IPS DF 6.9 (cell line): ENCODE data around the gene CTNNA3.

Experiments used
- DNase-seq: peaks from one replicate; pipeline ENCODE4 v3.0.0-alpha.2; 2013; ENCODE audit warnings: low read depth, low spot score
- H3K27ac ChIP-seq: one replicate; pipeline ENCODE4 v1.5.1; 2013; ENCODE audit warnings: low read length, control low read depth
- H3K27me3 ChIP-seq: 2 replicates; pipeline ENCODE4 v1.6.1; 2013; ENCODE audit warnings: mild to moderate bottlenecking, low read length; ENCODE audit not compliant: control insufficient read depth, insufficient read depth
- H3K36me3 ChIP-seq: 2 replicates; pipeline ENCODE4 v1.6.1; 2013; ENCODE audit warnings: low read length; ENCODE audit not compliant: control insufficient read depth, insufficient read depth
- H3K4me1 ChIP-seq: 2 replicates; pipeline ENCODE4 v1.6.1; 2013; ENCODE audit warnings: low read length; ENCODE audit not compliant: control insufficient read depth, insufficient read depth
- H3K4me3 ChIP-seq: 2 replicates; pipeline ENCODE4 v1.5.1; 2013; ENCODE audit warnings: mild to moderate bottlenecking, low read length
- H3K9me3 ChIP-seq: 2 replicates; pipeline ENCODE4 v1.6.1; 2013; ENCODE audit warnings: low read length, inconsistent platforms; ENCODE audit not compliant: control insufficient read depth, insufficient read depth
- WGBS: extraction: QIAGEN DNeasy Blood & Tissue Kit; methylation state at CpG from one replicate; pipeline ENCODE4 v1.1.7; 2013; ENCODE audit warnings: mixed read lengths, missing lambda C conversion rate; ENCODE audit not compliant: insufficient read length, insufficient coverage; 5-methylcytosine and 5-hydroxymethylcytosine counted together

Gene CTNNA3

DNA sequence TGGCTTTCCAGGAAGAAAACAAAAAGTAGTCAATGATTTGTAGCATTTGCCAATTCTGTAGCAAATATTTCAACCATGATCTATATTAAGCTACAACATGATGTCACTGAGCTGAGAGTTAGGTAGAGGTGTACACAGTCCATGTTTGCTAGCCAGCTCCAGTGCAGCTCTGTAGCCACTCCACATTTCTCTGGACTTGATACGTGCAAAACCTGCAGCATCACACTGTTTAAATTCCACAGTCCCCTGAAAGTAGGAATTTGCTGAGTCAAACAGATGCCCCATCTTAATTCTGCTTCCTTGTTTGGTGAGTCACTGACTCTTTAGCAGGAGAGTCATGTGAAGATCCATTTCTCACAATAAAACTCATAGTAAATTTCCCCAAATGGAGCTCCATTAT is 859.9 kb downstream of the CTNNA3 start:
- no peak for DNase-seq
- WGBS = no CpG with 5 or more reads among the region's 1 CpG
- H3K27ac ChIP-seq = no peak overlapping the region

GRCh38 chr10:66835400-66835799 is 860.6 kb downstream of the CTNNA3 start:
- Histone ChIP-seq H3K4me3 (no peak overlapping the region), H3K4me1 (no peaks in the 10 kb centered on the region), H3K27ac (no peak overlapping the region), H3K36me3 (no peaks in the 10 kb centered on the region), H3K9me3 (no peaks in the 10 kb centered on the region), H3K27me3 (no peaks in the 10 kb centered on the region)
- no peak for DNase-seq

More for the DNA sequence above, 859.9 kb downstream of the CTNNA3 start:
- H3K9me3 ChIP-seq = no peaks in the 10 kb centered on the region
- H3K36me3 ChIP-seq = no peaks in the 10 kb centered on the region
- H3K4me3 ChIP-seq = no peak overlapping the region
- H3K27me3 ChIP-seq = no peaks in the 10 kb centered on the region
- H3K4me1 ChIP-seq = no peaks in the 10 kb centered on the region

DNA sequence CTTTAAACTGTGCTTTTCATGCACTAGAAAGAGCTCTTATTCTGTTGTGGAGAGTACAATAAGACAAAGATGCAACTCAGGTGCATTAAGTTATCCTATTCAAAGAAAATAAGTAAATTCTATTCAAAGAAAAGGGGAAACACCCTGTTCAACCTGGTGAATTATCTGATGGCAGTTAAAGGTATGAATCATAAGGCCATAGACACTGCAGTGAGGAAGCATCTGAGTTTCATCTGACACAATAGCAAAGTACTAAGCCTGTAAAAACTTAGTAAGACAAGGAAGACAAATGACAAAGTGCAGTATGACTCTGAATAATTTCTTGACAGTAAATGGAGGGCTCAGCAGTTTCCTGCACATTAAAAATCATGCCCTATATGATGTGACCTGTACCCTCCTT is 861.2 kb downstream of the CTNNA3 start:
- Histone ChIP-seq H3K27ac (no peak overlapping the region), H3K4me3 (no peak overlapping the region), H3K9me3 (no peaks in the 10 kb centered on the region), H3K36me3 (no peaks in the 10 kb centered on the region), H3K27me3 (no peaks in the 10 kb centered on the region), H3K4me1 (no peaks in the 10 kb centered on the region)
- no peak for DNase-seq

GRCh38 chr10:66833861-66834260 is 862.1 kb downstream of the CTNNA3 start:
- no peaks in the 10 kb centered on the region for H3K27me3 ChIP-seq
- H3K4me1 ChIP-seq = no peaks in the 10 kb centered on the region
- no peaks in the 10 kb centered on the region for H3K9me3 ChIP-seq
- no peaks in the 10 kb centered on the region for H3K36me3 ChIP-seq
- no peak for DNase-seq
- no peak overlapping the region for H3K27ac ChIP-seq
- H3K4me3 ChIP-seq = no peak overlapping the region
- no CpG with 5 or more reads among the region's 1 CpG for WGBS

DNA sequence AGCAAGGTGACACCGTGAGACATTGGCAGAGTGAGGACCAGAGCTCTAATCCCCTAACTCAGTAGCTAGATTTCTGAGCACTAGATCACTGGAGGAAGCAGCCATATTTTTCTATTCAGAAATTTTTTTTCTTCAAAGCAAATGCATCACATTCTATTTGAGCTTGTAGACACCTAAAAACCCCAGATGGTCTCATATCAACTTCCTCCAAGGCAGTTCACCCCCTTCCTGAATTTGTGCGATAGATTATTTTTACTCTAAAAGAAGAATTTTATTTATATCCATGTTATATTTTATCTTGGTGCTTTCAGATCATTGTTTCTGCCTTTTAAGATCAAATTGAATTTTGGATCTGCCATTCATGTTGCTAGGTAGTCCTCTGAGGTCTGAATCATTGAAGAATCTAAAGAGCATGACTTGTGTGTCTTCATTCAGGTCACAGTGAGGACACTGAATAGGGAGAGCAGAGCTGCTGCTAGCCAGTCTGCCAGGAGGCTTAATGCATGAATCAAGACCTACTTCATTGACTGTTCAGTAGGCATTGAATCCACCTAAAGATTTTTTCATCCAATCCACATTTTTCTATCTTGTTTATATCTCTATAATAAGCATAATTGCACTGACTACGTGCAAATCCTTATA is 863.1 kb downstream of the CTNNA3 start:
- Histone ChIP-seq H3K27ac (no peak overlapping the region), H3K36me3 (no peaks in the 10 kb centered on the region), H3K4me3 (no peak overlapping the region), H3K27me3 (no peaks in the 10 kb centered on the region), H3K4me1 (no peaks in the 10 kb centered on the region), H3K9me3 (no peaks in the 10 kb centered on the region)
- DNase-seq = no peak
- WGBS = no CpG with 5 or more reads among the region's 3 CpGs

DNA sequence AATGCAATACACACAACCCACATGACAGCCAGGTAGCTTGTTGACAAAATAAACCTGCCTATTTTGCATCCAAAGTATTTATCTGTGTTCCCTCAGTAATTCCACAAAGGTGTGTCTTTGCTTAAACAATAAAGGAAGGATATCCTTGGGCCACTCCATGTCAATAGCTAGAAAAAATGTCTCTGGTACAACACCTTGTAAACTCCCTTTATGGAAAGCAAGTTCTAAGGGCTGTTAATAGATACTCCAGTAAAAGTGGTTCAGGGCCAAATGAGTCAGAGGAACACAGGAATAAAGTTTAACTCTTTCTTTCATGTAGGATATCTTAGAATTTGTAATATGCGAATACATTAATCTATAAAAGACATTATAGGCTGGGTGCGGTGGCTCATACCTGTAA is 867.0 kb downstream of the CTNNA3 start:
- no peak for DNase-seq
- Histone ChIP-seq H3K36me3 (no peaks in the 10 kb centered on the region), H3K27ac (no peak overlapping the region), H3K9me3 (no peaks in the 10 kb centered on the region), H3K4me1 (no peaks in the 10 kb centered on the region), H3K4me3 (no peak overlapping the region), H3K27me3 (no peaks in the 10 kb centered on the region)
- WGBS = no CpG with 5 or more reads among the region's 2 CpGs

DNA sequence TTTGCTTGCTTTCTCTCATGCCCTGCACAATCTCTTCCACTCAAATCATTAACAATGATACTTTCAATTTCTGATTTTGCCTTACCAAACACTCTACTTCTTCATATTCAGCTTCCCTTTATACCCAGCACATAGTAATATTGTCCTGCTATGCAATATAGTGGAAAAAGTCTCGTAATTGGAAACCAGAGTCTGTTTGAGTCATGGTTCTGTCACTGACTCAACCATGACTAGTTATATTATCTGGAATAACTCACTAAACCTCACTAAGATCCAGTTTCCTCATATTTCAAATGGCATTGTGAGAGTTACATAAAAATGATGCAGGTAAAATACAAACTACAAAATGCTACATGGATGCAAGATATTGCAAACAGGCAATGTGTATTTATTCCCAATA is 868.6 kb downstream of the CTNNA3 start:
- no peak overlapping the region for H3K27ac ChIP-seq
- WGBS = no CpG with 5 or more reads among the region's 1 CpG
- H3K36me3 ChIP-seq = no peaks in the 10 kb centered on the region
- no peaks in the 10 kb centered on the region for H3K4me1 ChIP-seq
- no peak for DNase-seq
- no peak overlapping the region for H3K4me3 ChIP-seq
- H3K9me3 ChIP-seq = no peaks in the 10 kb centered on the region
- H3K27me3 ChIP-seq = no peaks in the 10 kb centered on the region

DNA sequence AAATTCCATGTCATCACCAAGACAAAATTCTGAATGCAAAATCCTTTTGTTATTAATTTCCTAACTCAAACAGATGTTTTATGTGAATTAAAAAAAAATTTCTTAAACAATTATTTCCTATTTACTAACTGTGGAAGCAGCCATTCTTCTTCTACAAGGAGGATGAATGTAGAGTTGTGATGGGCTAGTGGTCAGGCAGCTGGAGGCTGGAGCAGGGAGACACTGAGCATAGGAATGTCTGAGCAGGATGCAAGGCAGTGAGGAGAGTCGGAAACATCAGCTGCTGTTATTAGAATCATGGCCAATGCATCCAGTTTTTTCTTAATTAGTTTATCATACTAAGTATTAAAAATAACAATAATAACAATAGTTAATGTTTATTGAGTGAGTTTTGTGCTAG is 872.7 kb downstream of the CTNNA3 start:
- DNase-seq = no peak
- Histone ChIP-seq H3K4me3 (no peak overlapping the region), H3K27me3 (no peaks in the 10 kb centered on the region), H3K4me1 (no peaks in the 10 kb centered on the region), H3K27ac (no peak overlapping the region), H3K9me3 (no peaks in the 10 kb centered on the region), H3K36me3 (no peaks in the 10 kb centered on the region)
- no CpG with 5 or more reads among the region's 1 CpG for WGBS

GRCh38 chr10:66822801-66823200 is 873.2 kb downstream of the CTNNA3 start:
- Histone ChIP-seq H3K4me3 (no peak overlapping the region), H3K4me1 (no peaks in the 10 kb centered on the region), H3K36me3 (no peaks in the 10 kb centered on the region), H3K9me3 (no peaks in the 10 kb centered on the region), H3K27ac (no peak overlapping the region), H3K27me3 (no peaks in the 10 kb centered on the region)
- DNase-seq = no peak
- WGBS = no CpG with 5 or more reads among the region's 1 CpG

DNA sequence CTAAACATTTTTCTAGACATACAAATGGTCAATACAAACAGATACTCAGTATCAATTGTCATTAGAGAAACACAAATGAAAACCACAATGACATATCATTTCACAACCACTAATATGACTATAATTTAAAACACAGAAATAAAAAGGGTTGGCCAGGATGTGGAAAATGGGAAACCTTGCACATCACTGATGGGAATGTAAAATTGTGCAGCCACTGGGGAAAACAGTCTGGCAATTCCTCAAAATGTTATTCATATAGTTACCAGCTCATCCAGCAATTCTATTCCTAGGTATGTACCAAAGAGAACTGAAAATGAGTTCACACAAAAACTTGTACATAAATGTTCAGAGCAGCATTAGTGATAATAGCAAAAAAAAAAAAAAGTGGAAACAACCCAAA is 876.3 kb downstream of the CTNNA3 start:
- H3K27ac ChIP-seq = no peak overlapping the region
- no peak overlapping the region for H3K4me3 ChIP-seq
- no peak for DNase-seq
- H3K4me1 ChIP-seq = no peaks in the 10 kb centered on the region
- no peaks in the 10 kb centered on the region for H3K36me3 ChIP-seq
- no peaks in the 10 kb centered on the region for H3K9me3 ChIP-seq
- no peaks in the 10 kb centered on the region for H3K27me3 ChIP-seq

- Histone ChIP-seq H3K27ac (no peak overlapping the region), H3K4me1 (no peaks in the 10 kb centered on the region; the same call in 1 of the 2 replicates), H3K4me3 (no peak overlapping the region), H3K36me3 (no peaks in the 10 kb centered on the region), H3K27me3 (no peaks in the 10 kb centered on the region), H3K9me3 (no peaks in the 10 kb centered on the region)
- WGBS = no CpG with 5 or more reads among the region's 2 CpGs
- DNase-seq = no peak
Measured at GRCh38 chr10:66813122-66813521, 882.9 kb downstream of the CTNNA3 start.
